RWPE1 (cell line): ENCODE data around the gene KXD1.

Experiments used
- CTCF ChIA-PET: fragments of 350-600 bp; sonication (Branson Sonifier 250); formaldehyde crosslinking; extraction: SDS; loops from one replicate; lab custom pipeline; 2021; lab: Yijun Ruan, JAX
- POLR2A ChIA-PET: fragments of 400-600 bp; formaldehyde crosslinking; extraction: SDS; loops from one replicate; lab custom pipeline; 2020; ENCODE audit warnings: antibody characterized with exemption; ENCODE audit not compliant: low non-redundant PET; lab: Yijun Ruan, JAX
- DNase-seq: peaks from one replicate; pipeline ENCODE4 v3.0.0; 2012; ENCODE audit warnings: low spot score
- H3K27ac ChIP-seq: fragments of 450-650 bp; 2 replicates; pipeline ENCODE4 v1.5.1; 2017
- TF ChIP-seq, protein P1 (sequence below): fragments of 450-650 bp; conservative IDR thresholded peaks from 2 replicates; pipeline ENCODE4 v1.5.1; 2017; ENCODE audit warnings: low read depth, mild to moderate bottlenecking

KXD1 gene

DNA sequence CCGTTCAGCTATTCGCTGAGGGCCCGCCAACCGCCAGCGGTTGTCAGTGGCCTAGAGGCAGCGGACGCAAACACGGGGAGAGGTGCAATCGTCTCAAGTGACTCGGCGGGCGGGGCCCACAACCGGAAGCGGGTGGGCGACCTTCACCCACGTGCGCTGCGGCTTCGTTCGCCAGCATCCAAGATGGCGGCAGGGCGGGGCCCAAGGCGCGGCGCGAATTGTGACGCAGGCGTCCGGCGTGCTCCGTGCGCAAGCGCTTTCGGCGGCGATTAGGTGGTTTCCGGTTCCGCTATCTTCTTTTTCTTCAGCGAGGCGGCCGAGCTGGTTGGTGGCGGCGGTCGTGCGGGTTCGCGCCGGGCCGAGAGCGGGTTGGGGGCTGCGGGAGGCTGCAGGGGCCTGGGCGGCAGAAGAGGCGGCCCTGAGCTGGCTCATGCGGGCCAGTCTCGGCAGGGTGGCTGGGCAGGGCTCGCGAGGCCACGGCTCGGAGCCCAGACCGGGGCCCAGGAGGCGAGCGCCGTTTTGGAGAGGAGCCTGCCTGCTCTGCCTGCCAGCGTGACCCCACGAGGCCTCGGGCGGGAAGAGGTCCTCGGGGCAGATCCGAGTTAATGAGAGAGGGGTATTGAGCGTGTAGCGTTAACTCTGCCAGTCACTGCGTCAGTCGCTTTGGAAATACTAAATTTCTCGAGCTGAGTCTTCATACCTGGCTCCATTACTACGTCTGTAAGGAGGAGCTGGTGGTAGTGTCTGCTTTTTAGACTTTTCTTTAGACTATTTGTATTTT, 14.1 kb downstream of the KXD1 start, which contains the start of gene UBA52:
TSS of gene UBA52 (plus strand) at position 294 of the 781 bp plus-strand sequence. CDS start 1,444 bp downstream, outside the sequence.
- TF ChIP-seq, protein P1, sequence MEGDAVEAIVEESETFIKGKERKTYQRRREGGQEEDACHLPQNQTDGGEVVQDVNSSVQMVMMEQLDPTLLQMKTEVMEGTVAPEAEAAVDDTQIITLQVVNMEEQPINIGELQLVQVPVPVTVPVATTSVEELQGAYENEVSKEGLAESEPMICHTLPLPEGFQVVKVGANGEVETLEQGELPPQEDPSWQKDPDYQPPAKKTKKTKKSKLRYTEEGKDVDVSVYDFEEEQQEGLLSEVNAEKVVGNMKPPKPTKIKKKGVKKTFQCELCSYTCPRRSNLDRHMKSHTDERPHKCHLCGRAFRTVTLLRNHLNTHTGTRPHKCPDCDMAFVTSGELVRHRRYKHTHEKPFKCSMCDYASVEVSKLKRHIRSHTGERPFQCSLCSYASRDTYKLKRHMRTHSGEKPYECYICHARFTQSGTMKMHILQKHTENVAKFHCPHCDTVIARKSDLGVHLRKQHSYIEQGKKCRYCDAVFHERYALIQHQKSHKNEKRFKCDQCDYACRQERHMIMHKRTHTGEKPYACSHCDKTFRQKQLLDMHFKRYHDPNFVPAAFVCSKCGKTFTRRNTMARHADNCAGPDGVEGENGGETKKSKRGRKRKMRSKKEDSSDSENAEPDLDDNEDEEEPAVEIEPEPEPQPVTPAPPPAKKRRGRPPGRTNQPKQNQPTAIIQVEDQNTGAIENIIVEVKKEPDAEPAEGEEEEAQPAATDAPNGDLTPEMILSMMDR = no peak
- ChIA-PET CTCF (interaction anchor here (0.6 to 2.0 kb wide), 9 partner anchors 17 to 633 kb away, joined by 3 to 7 read pairs (median 4); partner anchors contain the start of genes RAB3A and REX1BD), POLR2A (interaction anchor here (0.6 to 1.5 kb wide), 5 partner anchors 13 to 106 kb away, joined by 3 to 12 read pairs (median 3); partner anchors contain the start of gene REX1BD)
- peak within 1 kb of the TSS; percentile 94 for H3K27ac ChIP-seq
- DNase-seq = peak; percentile 91

DNA sequence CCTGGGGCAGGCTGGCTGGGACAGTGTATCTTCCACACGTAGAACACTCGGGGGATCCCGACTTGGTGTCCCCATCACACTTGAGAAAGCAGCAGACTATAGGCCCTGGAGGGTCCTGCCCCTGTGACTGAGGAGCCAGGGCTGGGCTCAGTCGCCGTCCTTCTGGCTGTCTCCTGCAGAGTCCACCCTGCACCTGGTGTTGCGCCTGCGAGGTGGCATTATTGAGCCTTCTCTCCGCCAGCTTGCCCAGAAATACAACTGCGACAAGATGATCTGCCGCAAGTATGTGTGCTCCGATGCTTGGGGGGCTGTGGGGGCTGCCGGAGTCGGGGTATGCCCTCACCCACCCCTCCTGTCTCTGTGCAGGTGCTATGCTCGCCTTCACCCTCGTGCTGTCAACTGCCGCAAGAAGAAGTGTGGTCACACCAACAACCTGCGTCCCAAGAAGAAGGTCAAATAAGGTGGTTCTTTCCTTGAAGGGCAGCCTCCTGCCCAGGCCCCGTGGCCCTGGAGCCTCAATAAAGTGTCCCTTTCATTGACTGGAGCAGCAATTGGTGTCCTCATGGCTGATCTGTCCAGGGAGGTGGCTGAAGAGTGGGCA, 17.1 kb downstream of the KXD1 start:
- no peak for DNase-seq
- ChIA-PET CTCF (no interaction called here), POLR2A (no interaction called here)
- TF ChIP-seq, protein P1 = no peak
- peak overlapping the region; percentile 25 for H3K27ac ChIP-seq

DNA sequence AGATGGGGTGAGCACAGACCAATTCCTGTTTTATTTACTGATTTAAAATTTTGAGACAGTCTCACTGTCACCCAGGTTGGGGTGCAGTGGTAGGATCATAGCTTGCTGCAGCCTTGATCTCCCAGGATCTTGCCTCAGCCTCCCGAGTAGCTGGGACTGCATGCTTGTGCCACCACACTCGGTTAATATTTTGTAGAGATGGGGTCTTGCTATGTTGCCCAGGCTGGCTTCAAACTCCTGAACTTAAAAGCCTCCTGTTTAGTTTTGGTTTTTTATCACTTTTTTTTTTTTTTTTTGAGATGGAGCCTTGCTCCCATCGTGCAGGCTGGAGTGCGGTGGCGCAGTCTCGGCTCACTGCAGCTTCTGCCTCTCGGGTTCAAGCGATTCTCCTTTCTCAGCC, 18.7 kb downstream of the KXD1 start:
- peak overlapping the region; percentile 34 for H3K27ac ChIP-seq
- TF ChIP-seq, protein P1 = no peak
- POLR2A ChIA-PET = interaction anchor here (0.7 kb wide), 1 partner anchor 11 kb away, joined by 6 read pairs; no protein-coding TSS in a partner anchor
- CTCF ChIA-PET = interaction anchor here (0.7 to 1.1 kb wide), 2 partner anchors 12 to 18 kb away, joined by 3 to 6 read pairs; partner anchors contain the start of gene REX1BD
- no peak for DNase-seq

DNA sequence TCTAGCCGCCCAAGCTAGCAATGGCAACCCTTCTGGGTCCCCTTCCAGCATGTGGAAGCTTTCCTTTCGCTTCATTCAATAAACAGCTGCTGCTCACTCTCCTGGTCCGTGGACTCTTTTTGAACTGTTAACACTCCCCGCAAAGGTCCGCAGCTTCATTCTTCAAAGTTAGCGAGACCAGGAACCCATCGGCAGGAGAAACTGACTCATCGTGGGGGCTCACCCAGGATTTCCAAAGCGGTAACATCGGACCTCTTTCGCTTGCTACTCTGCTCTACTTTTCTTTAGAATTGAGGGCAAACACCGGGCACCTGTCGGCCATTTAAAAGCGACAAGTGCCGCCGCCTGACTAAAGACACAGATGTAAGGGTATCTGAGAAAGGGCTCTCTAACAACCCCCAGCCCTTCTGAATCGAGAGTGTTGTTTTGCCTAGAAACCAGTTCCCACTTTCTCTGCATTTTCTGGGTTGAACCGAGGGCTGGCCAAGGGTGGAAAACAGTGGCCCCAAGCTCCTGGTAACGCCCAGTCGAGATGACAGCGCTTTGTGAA, 19.8 kb downstream of the KXD1 start:
- TF ChIP-seq, protein P1 = no peak
- H3K27ac ChIP-seq = peak overlapping the region; percentile 25; the same call in 1 of the 2 replicates
- DNase-seq = no peak
- ChIA-PET POLR2A (no interaction called here), CTCF (interaction anchor here (0.7 to 1.3 kb wide), 3 partner anchors 10 to 648 kb away, joined by 4 to 6 read pairs (median 4); no protein-coding TSS in a partner anchor)

DNA sequence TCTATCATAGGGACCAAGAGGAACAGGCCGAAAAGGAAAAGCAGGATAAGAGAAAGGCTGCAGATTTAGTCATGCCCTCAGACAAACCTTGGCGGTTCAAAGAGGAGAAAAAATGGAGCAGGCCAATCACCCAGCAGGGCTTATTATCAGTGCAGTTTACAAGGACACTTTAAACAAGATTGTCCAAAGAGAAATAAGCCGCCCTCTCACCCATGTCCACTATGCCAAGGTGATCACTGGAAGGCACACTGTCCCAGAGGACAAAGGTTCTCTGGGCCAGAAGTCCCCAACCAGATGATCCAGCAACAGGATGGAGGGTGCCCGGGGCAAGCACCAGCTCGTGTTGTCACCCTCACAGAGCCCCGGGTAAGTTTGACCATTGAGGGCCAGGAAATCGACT, 22.6 kb downstream of the KXD1 start:
- H3K27ac ChIP-seq = no peak overlapping the region
- DNase-seq = no peak
- TF ChIP-seq, protein P1 = no peak
- POLR2A ChIA-PET = no interaction called here
- CTCF ChIA-PET = interaction anchor here (1.2 kb wide), 1 partner anchor 9 kb away, joined by 3 read pairs; no protein-coding TSS in a partner anchor

DNA sequence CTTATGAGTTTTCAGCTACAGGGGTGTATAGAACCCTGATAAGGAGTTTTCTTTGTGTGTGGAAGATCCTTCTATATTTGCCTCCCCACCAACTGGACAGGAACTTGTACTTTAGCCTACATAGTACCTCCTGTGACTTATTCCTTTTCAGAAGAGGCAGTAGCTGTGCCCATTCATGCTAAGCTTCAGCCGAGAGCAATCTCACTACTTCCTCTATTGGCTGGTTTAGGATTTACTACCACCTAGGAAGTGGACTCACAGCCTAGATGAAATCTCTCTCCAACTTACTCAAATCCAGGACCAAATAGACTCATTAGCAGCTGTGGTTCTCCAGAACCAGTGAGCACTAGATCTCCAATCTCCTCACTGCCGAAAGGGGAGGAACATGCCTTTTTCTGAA, 28.6 kb downstream of the KXD1 start:
- ChIA-PET CTCF (no interaction called here), POLR2A (no interaction called here)
- DNase-seq = no peak
- TF ChIP-seq, protein P1 = no peak
- H3K27ac ChIP-seq = no peak overlapping the region
